HFF-Myc (cell line): ENCODE results near the gene BABAM2.

Experiments
- DNase-seq: peaks from one replicate; pipeline ENCODE4 v3.0.0-alpha.2; 2011; ENCODE audit warnings: low read depth; ENCODE audit errors: extremely low read depth
- H3K4me3 ChIP-seq: replicated peaks from 2 replicates; pipeline ENCODE4 v1.5.1; 2011; ENCODE audit warnings: low read depth, mild to moderate bottlenecking, control low read depth, low read length
- TF ChIP-seq, protein P1 (sequence below): IDR thresholded peaks from 2 replicates; pipeline ENCODE4 v1.5.1; 2012; ENCODE audit warnings: mild to moderate bottlenecking, low read depth, low read length, control low read depth; ENCODE audit errors: missing control alignments

BABAM2 gene

DNA sequence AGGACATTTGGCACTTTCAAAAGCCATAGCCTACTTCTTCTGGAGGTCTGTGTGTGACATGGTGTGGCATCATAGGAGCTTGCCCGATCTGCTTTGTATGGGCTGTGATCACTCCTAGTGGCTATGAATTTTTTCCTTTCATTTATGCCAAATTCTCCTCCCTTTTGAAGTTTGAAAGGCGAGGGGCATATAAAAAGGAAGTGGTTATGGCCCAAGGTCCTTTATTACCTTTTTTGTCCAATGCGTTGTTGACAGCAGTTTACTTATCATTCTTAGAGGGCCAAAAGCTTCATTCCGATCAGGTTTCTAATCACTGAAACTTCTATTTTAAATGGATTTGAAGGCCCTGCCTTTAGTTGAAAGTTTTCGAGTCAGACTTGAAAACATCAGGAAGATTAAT lies 277.8 kb downstream of the BABAM2 start:
- TF ChIP-seq, protein P1, sequence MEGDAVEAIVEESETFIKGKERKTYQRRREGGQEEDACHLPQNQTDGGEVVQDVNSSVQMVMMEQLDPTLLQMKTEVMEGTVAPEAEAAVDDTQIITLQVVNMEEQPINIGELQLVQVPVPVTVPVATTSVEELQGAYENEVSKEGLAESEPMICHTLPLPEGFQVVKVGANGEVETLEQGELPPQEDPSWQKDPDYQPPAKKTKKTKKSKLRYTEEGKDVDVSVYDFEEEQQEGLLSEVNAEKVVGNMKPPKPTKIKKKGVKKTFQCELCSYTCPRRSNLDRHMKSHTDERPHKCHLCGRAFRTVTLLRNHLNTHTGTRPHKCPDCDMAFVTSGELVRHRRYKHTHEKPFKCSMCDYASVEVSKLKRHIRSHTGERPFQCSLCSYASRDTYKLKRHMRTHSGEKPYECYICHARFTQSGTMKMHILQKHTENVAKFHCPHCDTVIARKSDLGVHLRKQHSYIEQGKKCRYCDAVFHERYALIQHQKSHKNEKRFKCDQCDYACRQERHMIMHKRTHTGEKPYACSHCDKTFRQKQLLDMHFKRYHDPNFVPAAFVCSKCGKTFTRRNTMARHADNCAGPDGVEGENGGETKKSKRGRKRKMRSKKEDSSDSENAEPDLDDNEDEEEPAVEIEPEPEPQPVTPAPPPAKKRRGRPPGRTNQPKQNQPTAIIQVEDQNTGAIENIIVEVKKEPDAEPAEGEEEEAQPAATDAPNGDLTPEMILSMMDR = no peak
- DNase-seq = no peak
- H3K4me3 ChIP-seq = no peak overlapping the region

DNA sequence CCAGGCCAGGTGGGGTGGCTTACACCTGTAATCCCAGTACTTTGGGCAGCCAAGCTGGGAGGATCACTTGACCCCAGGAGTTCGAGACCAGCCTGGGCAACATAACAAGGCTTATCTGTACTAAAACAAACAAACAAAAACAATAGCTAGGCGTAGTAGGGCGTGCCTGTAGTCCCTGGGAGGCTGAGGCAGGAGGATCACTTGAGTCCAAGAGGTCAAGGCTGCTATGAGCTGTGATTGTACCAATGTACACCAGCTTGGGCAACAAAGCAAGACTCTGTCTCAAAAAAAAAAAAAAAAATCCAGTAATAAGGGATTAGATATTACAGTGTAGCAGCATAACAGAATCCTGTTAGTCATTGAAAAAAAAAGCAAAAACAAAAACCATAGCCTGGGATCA lies 279.0 kb downstream of the BABAM2 start:
- DNase-seq = no peak
- TF ChIP-seq, protein P1 = no peak
- no peak overlapping the region for H3K4me3 ChIP-seq

- TF ChIP-seq, protein P1 = no peak
- no peak for DNase-seq
- H3K4me3 ChIP-seq = no peak overlapping the region
These were observed 281.8 kb downstream of the BABAM2 start for GRCh38 chr2:28172114-28172898.

DNA sequence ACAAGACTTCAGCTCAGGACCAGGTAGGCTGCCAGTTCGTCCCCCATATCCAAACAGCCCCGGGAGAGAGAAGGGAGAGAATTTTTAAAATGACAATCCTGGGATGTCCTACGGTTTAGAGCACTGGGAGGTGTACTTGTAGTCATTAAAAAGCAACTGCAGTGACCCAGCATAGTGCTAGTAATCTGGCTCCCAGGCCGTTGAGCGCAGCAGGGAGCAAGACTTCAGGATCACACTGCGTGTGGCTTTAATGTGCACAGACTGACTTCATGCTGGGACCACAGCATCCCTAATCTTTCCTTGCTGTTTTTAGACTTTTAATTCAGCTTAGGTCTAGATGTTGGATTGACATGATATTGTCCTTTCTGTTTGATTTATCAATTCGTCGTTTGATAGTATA lies 282.8 kb downstream of the BABAM2 start:
- DNase-seq = no peak
- TF ChIP-seq, protein P1 = no peak
- no peak overlapping the region for H3K4me3 ChIP-seq

DNA sequence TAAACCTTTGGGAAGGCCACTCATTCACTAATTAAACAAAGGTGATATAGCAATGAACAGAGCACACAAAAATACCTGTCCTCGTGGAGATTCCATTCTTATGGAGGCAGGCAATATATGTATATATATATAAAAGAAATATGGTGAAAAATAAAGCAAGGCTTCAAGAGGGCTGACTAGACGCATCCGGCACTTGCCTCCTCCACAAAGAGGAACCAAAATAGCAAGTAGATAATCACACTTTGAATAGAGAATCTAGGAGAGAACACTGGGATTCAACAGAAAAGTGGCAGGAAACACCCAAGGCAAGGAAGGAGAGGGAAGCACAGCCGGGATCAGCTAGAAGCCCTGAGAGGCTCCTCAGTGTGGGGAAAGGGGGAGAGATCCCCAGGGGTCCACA lies 283.7 kb downstream of the BABAM2 start:
- TF ChIP-seq, protein P1 = no peak
- H3K4me3 ChIP-seq = no peak overlapping the region
- DNase-seq = no peak

DNA sequence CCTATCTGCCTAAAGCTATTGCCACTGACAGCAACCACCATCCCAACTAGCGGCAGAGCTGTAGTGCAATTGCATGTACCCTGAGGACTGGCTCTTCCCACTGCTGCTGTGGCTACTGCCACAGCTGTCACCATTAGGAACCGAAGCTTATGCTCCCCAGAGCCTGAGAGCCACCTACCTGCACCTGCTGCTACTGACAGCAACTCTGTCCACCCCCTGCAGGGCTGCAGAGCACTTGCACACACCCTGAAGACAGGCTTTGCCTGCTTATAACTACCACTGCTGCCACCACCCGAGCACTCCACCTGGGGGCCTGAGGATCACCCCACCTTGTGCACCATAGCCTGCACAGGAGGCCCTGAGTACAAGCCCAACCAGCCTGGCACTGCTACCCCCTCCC lies 284.5 kb downstream of the BABAM2 start:
- DNase-seq = no peak
- H3K4me3 ChIP-seq = no peak overlapping the region
- TF ChIP-seq, protein P1 = no peak

DNA sequence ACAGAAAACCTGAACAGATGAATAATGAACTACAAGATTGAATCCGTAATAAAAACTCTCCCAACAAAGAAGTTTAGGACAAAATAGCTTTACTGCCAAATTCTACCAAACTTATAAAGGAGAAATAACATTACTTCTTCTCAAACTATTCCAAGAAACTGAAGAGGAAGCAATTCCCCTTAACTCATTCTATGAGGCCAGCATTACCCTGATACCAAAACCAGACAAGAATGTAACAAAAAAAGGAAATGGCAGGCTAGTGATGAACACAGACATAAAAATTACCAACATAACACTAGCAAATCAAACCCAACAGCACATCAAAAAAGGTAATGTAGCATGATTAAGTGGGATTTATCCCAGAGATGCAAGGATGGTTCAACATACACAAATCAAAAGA lies 288.4 kb downstream of the BABAM2 start:
- H3K4me3 ChIP-seq = no peak overlapping the region
- DNase-seq = no peak
- TF ChIP-seq, protein P1 = no peak
